Measurements from ENCODE around the gene TMEM132E. TPM values are rescaled to one million over a fixed set of nuclear protein-coding genes. Genes with fewer than 3 reads are reported as not detected.

The TMEM132E gene
- total RNA-seq, 2 donors from 2014 or later = 0.56 to 1.9 TPM

- no peaks in the 10 kb centered on the region for H3K27me3 ChIP-seq (replicated peaks; ENCODE audit: insufficient read depth)
- DNase-seq (ENCODE audit: low spot score) = no peak
- no peak overlapping the region for H3K27ac ChIP-seq
- no peaks in the 10 kb centered on the region for H3K4me1 ChIP-seq (ENCODE audit: control insufficient read depth in 1 of 2, low read depth in 2 of 2)
- no peaks in the 10 kb centered on the region for H3K9me3 ChIP-seq
- no peaks in the 10 kb centered on the region for H3K36me3 ChIP-seq
- H3K4me3 ChIP-seq = no peak overlapping the region
- ATAC-seq (ENCODE audit: insufficient number of reproducible peaks, low FRiP score, low read depth) = no peak
- TF ChIP-seq, protein P1, sequence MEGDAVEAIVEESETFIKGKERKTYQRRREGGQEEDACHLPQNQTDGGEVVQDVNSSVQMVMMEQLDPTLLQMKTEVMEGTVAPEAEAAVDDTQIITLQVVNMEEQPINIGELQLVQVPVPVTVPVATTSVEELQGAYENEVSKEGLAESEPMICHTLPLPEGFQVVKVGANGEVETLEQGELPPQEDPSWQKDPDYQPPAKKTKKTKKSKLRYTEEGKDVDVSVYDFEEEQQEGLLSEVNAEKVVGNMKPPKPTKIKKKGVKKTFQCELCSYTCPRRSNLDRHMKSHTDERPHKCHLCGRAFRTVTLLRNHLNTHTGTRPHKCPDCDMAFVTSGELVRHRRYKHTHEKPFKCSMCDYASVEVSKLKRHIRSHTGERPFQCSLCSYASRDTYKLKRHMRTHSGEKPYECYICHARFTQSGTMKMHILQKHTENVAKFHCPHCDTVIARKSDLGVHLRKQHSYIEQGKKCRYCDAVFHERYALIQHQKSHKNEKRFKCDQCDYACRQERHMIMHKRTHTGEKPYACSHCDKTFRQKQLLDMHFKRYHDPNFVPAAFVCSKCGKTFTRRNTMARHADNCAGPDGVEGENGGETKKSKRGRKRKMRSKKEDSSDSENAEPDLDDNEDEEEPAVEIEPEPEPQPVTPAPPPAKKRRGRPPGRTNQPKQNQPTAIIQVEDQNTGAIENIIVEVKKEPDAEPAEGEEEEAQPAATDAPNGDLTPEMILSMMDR (IDR thresholded peaks at IDR 0.05) = no peak
Measured at GRCh38 chr17:34633760-34634159, 54.4 kb downstream of the TMEM132E start.

- H3K27ac ChIP-seq = no peak overlapping the region
- no peaks in the 10 kb centered on the region for H3K9me3 ChIP-seq
- no peaks in the 10 kb centered on the region for H3K4me1 ChIP-seq (ENCODE audit: control insufficient read depth in 1 of 2, low read depth in 2 of 2)
- ATAC-seq (ENCODE audit: insufficient number of reproducible peaks, low FRiP score, low read depth) (no peak), DNase-seq (ENCODE audit: low spot score) (no peak)
- no peaks in the 10 kb centered on the region for H3K27me3 ChIP-seq (replicated peaks; ENCODE audit: insufficient read depth)
- TF ChIP-seq, protein P1 (IDR thresholded peaks at IDR 0.05) = no peak
- H3K36me3 ChIP-seq = no peaks in the 10 kb centered on the region
- no peak overlapping the region for H3K4me3 ChIP-seq
Measured at GRCh38 chr17:34634551-34635160, 55.3 kb downstream of the TMEM132E start.

DNA sequence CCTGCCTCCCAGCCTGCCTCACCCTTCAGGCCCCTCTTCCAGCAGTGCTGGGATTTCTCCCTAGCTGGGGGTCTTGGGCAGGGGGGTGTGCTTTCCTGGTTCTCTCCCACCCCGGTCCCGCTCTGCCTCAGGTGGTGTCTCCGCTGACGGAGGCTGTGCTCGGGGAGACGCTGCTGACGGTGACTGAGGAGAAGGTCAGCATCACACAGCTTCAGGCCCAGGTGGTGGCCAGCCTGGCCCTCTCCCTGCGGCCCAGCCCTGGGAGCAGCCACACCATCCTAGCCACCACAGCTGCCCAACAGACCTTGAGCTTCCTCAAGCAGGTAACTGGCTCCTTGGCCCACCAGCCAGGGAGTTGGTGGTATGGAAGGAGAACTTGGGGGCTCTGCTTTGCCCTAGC lies 56.5 kb downstream of the TMEM132E start:
- ATAC-seq (ENCODE audit: insufficient number of reproducible peaks, low FRiP score, low read depth) = no peak
- Histone ChIP-seq H3K9me3 (no peaks in the 10 kb centered on the region), H3K36me3 (no peaks in the 10 kb centered on the region), H3K4me3 (no peak overlapping the region), H3K27me3 (replicated peaks; ENCODE audit: insufficient read depth) (no peaks in the 10 kb centered on the region), H3K4me1 (ENCODE audit: control insufficient read depth in 1 of 2, low read depth in 2 of 2) (no peaks in the 10 kb centered on the region), H3K27ac (no peak overlapping the region)
- TF ChIP-seq, protein P1 (IDR thresholded peaks at IDR 0.05) = no peak
- DNase-seq (ENCODE audit: low spot score) = no peak

DNA sequence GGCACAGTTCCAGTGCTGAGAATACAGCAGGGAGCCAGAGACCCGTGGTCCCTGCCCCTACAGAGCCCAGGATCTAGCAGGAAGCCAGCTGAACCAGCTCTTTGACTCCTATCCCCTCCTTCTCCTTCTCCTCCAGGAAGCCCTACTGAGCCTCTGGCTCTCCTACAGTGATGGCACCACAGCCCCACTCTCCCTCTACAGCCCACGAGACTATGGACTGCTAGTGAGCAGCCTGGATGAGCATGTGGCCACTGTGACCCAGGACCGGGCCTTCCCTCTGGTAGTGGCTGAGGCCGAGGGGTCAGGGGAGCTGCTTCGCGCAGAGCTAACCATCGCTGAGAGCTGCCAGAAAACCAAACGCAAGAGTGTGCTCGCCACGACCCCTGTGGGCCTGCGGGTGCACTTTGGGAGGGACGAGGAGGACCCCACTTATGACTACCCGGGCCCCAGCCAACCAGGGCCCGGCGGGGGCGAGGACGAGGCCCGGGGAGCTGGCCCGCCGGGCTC lies 57.7 kb downstream of the TMEM132E start:
- TF ChIP-seq, protein P1 (IDR thresholded peaks at IDR 0.05) = no peak
- H3K27ac ChIP-seq = no peak overlapping the region
- no peaks in the 10 kb centered on the region for H3K4me1 ChIP-seq (ENCODE audit: control insufficient read depth in 1 of 2, low read depth in 2 of 2)
- no peaks in the 10 kb centered on the region for H3K27me3 ChIP-seq (replicated peaks; ENCODE audit: insufficient read depth)
- DNase-seq (ENCODE audit: low spot score) (no peak), ATAC-seq (ENCODE audit: insufficient number of reproducible peaks, low FRiP score, low read depth) (no peak)
- H3K4me3 ChIP-seq = peak overlapping the region; percentile 69
- H3K9me3 ChIP-seq = no peaks in the 10 kb centered on the region
- no peaks in the 10 kb centered on the region for H3K36me3 ChIP-seq

DNA sequence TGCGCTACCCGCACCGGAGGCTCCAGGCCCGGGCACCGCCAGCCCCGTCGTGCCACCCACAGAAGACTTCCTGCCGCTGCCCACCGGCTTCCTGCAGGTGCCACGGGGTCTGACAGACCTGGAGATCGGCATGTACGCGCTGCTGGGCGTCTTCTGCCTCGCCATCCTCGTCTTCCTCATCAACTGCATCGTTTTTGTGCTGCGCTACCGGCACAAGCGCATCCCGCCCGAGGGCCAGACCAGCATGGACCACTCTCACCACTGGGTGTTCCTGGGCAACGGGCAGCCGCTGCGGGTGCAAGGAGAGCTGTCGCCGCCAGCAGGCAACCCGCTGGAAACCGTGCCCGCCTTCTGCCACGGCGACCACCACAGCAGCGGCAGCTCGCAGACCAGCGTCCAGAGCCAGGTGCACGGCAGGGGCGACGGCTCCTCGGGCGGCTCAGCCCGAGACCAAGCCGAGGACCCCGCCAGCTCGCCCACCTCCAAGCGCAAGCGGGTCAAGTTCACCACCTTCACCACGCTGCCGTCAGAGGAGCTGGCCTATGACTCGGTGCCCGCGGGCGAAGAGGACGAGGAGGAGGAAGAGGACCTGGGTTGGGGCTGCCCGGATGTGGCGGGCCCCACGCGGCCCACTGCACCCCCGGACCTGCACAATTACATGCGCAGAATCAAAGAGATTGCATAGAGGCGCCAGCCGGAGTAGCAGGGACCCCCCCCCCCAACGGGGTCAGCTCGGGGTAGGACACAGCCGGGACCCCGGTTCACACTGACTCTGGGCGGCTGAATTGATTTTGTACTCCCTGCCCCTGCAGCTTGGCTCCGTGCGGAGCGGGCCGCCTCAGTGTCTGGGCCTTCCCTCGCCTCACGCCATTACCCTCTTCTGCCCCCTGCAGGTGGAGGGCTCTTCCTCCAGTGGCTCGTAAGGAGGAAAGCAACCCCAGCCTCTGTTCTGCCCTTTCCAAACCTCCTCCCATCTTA lies 58.5 kb downstream of the TMEM132E start:
- H3K27ac ChIP-seq = no peak overlapping the region
- peak overlapping the region; percentile 69 for H3K4me3 ChIP-seq
- ATAC-seq (ENCODE audit: insufficient number of reproducible peaks, low FRiP score, low read depth) (peak; percentile 60), DNase-seq (ENCODE audit: low spot score) (no peak)
- no peaks in the 10 kb centered on the region for H3K27me3 ChIP-seq (replicated peaks; ENCODE audit: insufficient read depth)
- TF ChIP-seq, protein P1 (IDR thresholded peaks at IDR 0.05) = peak; percentile 74
- no peaks in the 10 kb centered on the region for H3K9me3 ChIP-seq
- H3K36me3 ChIP-seq = no peaks in the 10 kb centered on the region
- no peaks in the 10 kb centered on the region for H3K4me1 ChIP-seq (ENCODE audit: control insufficient read depth in 1 of 2, low read depth in 2 of 2)
